ENCODE results near the gene BIK.
"Not testable (repeated sequence)": the region's sequence is repeated elsewhere in the genome, so short reads cannot be mapped to it uniquely, and the experiment has no call there.

BIK gene

DNA sequence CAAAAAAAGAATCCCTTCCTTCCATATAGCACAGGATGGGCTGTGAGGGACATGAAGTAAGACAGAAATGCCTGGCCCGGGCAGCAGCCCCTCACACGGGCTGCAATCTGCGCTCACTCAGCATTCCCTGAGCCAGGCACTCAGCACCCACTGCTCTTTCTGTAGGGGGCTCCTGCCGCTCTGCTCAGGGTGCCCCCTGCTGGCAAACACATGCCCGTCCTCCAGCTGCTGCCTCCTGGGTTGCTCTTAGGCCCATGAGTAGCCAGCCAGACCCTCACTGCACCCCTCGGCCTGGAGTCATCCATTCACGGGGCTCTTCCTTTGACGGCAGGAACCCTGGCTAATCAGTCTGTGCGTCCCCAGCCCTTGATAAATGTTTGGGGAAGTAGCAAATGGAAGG lies 25.7 kb downstream of the BIK start:
- DNase-seq (ENCODE audit: low read depth) = no peak

GRCh38 chr22:43136801-43137200 lies 26.3 kb downstream of the BIK start:
- DNase-seq (ENCODE audit: low read depth) = no peak

- peak; percentile 67 for DNase-seq (ENCODE audit: low read depth)
Measured at GRCh38 chr22:43142880-43143562, 32.5 kb downstream of the BIK start, which contains the start of gene MCAT. Gene MCAT (minus strand): TSS chr22:43143398. CDS start chr22:43143348, 50 bp downstream.

GRCh38 chr22:43144949-43145348 lies 34.4 kb downstream of the BIK start:
- no peak for DNase-seq (ENCODE audit: low read depth)

GRCh38 chr22:43145371-43145770 lies 34.8 kb downstream of the BIK start:
- DNase-seq (ENCODE audit: low read depth) = not testable (repeated sequence)

DNA sequence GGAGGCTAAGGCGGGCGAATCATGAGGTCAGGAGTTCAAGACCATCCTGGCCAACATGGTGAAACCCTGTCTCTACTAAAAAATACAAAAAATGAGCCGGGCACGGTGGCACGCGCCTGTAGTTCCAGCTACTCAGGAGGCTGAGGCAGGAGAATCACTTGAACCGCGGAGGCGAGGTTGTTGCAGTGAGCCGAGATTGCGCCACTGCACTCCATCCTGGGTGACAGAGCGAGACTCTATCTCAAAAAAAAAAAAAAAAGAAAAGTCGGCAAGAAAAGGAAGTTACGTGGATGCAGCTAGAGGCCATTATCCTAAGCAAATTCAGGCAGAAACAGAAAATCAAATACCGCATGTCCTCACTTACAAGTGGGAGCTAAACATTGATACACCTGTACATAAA lies 35.8 kb downstream of the BIK start:
- not testable (repeated sequence) for DNase-seq (ENCODE audit: low read depth)

- no peak for DNase-seq (ENCODE audit: low read depth)
Measured at GRCh38 chr22:43147821-43148220, 37.3 kb downstream of the BIK start.

DNA sequence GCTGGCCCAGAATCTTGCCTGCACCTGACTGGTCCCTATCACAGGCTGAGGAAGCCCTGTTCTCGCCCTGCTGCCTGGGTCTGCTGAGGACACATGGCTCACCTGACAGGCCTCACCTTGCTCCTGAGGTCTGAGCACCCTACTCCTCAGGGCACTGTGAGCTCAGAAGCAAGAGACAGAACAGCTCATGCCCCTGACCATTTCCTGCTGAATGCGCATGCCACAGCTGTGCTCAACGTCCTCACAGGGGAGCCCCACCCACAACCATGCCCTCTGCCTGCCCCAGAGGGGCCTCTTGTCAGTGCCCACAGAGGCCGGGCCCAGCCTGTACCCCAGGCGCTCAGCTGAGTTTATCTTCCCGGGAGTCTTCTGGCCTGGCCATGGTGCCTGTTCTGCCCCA lies 38.0 kb downstream of the BIK start:
- DNase-seq (ENCODE audit: low read depth) = no peak

DNA sequence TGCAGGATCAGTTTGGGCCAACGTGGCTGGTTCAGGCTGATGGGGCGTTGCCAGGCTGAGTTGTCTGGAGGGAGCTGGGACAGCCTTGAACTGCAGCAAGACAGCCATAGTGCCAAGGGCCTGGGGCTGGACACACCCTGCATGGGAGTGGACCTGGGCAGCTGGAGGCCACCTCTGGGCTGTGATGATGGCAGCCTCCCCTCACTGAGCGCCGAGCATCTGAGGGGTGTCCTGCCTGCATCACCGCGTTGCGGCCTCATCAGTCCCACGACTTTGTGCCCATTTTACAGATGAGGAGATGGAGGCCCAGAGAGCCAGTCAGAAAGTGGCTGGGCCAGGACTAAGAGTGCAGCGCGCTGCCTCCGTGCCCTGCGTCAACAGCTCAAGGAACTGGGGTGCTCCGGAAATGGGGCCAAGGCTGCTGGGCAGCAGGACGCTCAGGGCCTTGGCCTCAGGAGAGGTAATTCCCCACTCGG lies 40.2 kb downstream of the BIK start:
- DNase-seq (ENCODE audit: low read depth) = no peak

DNA sequence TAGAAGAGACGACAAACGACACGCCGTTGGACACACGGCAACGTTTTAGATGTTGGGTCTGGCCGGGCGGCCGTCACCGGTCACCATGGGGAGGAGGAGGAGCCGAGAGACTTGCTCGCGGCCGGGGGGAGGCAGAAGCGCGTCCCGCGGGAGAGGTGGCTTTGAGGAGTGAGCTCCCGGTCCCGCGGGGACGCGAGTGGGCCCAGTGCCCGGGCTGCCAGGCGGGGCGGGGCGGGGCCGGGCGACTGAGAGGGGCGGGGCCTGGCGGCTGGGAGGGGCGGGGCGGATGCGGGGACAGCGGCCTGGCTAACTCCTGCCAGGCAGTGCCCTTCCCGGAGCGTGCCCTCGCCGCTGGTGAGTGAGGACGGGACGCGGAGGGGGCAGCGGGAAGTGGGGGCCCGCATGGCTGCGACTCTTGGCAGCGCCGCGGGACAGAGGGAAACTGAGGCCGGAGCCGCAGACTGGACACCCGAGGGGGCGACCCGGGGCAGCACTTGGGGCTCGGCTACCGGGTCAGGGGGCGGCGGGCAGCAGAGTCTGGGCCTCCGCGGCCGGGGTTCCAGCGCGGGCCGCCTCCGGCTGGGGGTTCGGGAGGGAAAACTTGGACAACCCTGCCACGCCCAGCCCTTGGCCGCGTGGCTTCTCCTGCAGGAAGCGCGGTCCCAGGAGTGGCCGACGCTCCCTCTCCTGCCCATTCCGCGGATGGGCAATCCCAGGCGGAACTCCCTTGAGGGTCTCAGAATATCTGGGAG lies 40.9 kb downstream of the BIK start, which contains the start of gene TSPO:
TSPO (plus strand) TSS at position 309 of the 752 bp plus-strand sequence. CDS start 7,680 bp downstream, outside the sequence.
- peak; percentile 59 for DNase-seq (ENCODE audit: low read depth)

DNA sequence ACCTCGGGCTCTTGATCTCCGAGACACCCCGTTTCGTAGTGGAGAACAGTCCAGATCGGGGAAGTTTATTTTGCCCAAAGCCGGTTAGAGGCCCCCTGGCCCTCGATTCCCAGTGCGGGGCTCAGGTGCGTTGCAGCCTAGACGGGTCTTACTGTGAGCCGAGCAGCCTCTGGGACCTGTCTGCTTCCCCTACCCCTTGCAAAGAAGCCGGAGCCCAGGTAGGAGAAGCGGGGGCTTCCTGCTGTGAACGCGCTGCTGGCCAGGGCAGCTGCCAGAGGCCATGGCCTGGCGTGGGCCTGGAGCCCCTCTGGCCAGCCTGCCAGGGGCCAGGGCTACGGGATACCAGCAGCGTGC lies 41.4 kb downstream of the BIK start:
- DNase-seq (ENCODE audit: low read depth) = no peak

GRCh38 chr22:43152357-43153071 lies 42.0 kb downstream of the BIK start:
- DNase-seq (ENCODE audit: low read depth) = peak; percentile 44

- no peak for DNase-seq (ENCODE audit: low read depth)
Measured at GRCh38 chr22:43153899-43154298, 43.3 kb downstream of the BIK start.

DNA sequence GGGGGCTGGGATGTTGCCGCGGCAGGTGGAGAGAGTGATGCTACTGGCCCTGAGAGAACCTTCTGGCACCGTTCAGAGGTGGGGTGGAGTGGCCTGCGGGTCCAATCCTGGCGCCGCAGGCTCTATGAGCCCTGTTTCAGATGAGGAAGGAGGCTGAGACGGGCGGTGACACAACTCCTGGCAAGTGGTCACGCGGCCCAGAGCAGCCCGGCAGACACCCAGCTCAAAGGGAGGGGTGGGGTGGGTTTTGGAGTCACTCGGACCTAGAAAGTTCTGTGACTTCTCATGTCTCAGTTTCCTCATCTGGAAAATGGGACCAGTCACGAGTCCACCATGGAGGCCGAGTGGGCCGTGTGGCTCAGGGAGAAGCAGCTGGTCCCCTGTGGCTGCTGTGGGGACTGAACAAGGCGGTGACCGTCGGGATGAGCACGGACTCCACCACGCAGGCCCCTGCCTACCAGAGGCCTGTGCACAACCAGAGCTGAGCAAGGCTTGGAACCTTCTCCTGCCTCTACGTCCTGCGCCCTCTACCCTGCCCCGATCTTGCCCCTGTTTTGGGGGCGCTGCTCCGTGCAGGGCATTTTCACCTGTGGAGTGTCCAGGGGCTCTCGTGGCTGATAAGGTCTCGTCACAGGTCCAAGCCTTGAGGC lies 44.5 kb downstream of the BIK start:
- no peak for DNase-seq (ENCODE audit: low read depth)

GRCh38 chr22:43155789-43156188 lies 45.2 kb downstream of the BIK start:
- no peak for DNase-seq (ENCODE audit: low read depth)

DNA sequence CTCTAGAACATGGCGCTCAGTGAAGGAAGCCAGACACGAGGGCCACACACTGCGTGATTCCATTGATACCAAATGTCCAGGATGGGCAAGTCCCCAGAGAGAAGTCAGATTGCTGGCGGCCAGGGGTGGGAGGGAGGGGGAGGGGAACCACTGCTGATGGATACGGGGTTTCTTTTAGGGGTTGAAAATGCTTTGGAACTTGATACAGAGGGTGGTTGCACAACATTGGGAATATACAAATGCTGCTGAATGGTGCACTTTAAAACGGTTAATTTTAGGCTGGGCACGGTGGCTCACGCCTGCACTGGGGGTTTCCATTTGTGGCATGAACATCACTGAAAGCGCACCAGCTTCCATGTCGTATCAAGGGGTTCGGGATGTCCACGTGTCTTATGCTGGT lies 45.9 kb downstream of the BIK start:
- no peak for DNase-seq (ENCODE audit: low read depth)

DNA sequence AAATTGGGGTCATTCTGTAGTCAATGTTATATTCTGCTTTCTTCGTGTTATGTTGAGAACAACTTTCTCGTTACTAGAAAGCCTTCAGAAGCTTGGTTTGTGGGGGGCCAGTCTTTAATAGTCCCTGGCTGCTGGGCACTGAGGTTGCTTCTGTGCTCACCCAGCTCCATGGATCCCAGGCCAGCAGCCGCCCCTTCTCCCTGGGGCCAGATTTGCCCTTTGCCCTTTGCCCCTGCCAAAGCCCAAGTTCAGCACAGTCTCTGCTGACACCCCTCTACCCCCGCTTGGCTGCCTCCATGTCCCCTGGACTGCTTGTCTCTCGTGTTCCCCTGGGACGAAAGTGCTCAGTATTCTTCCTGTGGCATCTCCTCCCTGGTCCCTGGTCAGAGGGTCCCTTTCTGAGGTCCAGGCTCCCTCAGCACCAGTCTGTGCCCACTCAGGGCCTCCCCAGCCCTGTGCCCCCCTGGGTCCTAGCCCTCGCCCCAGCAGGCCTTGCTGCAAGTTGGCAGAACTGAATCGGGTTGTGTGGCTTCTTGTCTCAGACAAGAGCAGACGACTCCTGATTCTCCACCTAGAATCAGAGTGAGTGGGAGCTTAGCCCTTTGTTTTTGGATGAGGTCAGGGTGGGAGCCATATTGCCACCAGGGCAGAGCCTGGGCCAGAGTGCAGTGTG lies 47.5 kb downstream of the BIK start:
- no peak for DNase-seq (ENCODE audit: low read depth)

DNA sequence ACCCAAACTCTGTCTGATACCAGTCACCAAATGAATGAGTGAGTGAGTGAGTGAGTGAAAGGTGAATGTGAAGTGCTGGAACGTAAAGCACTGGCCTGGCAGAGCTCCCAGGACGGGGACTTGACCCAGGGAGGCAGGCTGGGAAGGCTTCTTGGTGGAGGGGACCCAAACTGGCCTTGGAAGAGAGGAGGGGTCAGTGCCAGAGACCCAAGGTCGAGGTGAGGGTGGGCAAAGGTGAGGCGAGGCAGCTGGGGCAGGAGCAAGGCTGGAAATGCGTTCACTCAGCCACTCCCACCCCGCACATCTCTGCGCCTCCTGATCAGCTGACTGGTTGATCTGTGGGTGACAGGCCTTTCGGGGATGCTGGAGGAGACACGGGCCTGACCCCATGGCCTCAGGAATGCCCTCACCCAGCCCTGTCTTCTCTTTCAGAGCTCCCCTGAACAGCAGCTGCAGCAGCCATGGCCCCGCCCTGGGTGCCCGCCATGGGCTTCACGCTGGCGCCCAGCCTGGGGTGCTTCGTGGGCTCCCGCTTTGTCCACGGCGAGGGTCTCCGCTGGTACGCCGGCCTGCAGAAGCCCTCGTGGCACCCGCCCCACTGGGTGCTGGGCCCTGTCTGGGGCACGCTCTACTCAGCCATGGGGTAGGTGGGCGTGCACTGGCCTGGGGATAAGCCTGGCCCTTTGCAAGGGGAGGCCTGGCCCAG lies 48.4 kb downstream of the BIK start:
- no peak for DNase-seq (ENCODE audit: low read depth)

DNA sequence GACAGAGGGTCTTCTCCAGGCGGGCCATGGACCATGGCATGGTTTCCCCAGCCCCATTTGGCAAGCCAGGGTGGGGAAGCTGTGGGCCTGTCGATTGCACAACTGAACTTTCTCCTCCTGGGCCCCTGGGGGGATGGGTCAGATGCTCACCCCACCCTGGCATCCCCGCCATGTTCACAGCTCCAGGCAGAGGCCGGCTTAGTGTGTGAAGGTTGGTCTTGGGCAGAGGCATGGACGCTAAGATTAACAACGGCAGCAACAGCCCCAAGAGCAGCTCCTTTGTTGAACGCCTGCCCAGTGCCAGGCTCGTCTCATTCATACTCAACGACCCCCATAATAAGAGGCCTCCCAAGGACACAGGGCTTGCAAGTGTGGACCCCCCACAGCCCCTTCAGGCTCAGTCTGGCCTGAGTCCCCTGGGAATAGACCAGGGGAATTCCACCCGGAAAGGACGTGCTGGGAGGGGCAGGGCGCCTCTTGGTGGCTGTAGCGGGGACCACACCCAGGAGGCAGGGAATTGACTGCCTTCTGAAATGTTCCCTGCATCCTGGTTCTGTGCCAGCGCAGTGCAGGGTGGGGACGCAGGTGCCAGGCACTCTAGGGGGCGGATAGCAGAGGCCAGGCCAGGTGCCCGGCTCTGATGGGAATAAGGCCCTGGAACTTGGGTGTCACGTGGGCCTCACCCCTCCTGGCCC lies 49.1 kb downstream of the BIK start:
- no peak for DNase-seq (ENCODE audit: low read depth)

DNA sequence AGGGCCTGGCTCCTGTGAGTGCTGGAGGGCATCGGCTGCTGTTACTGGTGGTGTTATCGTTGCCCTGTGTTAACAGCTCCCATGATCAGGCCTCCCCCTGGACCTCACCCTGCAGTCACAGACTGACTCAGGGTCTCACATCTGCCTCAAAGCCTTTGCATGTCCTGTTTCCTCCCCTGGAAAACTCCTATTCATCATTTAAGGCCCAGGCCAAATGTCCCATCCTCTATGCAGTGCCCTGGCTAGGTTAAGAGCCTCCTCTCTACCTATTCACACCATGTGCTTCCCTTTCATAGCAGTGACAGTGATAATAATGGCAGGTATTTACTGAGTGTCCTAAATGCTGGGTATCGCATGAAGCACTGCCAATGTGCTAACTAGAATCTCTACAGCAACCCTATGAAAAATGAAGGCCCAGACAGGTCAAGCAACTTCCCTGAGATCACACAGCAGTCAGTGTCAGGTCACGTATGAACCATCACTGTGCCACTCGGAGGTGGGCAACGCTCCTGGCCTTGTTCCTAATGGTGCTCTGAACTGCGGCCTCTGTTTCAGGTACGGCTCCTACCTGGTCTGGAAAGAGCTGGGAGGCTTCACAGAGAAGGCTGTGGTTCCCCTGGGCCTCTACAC lies 50.1 kb downstream of the BIK start:
- DNase-seq (ENCODE audit: low read depth) = no peak
